Measurements from ENCODE around the gene SYTL1.

DNA sequence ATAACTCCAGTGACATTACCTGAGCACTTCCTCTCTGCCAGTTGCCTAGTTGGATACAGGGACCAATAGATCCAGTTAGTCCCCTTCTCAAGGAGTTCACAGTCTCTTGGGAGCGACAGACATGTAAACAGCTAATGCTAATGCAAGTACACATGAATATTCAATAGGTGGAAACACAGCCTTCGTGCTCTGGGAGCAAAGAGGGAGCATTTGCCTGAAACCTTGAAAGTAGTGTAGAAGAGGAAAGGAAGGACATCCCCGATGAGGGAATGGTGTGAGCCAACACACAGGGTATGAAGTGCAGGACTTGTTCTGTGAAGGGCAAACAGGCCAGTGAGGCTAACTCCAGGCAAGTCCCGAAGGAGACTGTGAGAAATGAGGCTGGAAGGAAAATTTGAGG, 23.7 kb upstream of the SYTL1 start:
- TF ChIP-seq EZH2phosphoT487 (IDR thresholded peaks at IDR 0.05; ENCODE audit: insufficient read depth, low read depth) (no peak), EZH2 (IDR thresholded peaks at IDR 0.05; ENCODE audit: insufficient read depth, poor library complexity, severe bottlenecking) (no peak)

Measured in GM23248 (cell line).